HCT116 (cell line): Measurements from ENCODE around the gene ADCY6. TPM values are rescaled to one million over a fixed set of nuclear protein-coding genes. Genes with fewer than 3 reads are reported as not detected.

Source experiments
- ATAC-seq: fragments of 200-7000 bp; cut with Tn5 transposase; 2 replicates; pipeline ENCODE4 v1.9.1; 2020; ENCODE audit warnings: mild to moderate bottlenecking, moderate library complexity
- BruUV-seq: library from RNA; stranded (reverse); fragments of 400-500 nt; replicated peaks from 2 replicates; lab custom pipeline; 2021; lab: Mats Ljungman, UMichigan
- CTCF ChIA-PET: fragments of 300-600 bp; sonication (Branson Sonifier 250); formaldehyde crosslinking; loops from one replicate; lab custom pipeline; 2021; ENCODE audit warnings: antibody characterized with exemption; lab: Charles Lee
- POLR2A ChIA-PET: fragments of 300-600, 350-600 bp; sonication (Branson Sonifier 250); formaldehyde crosslinking; loops from one replicate; lab custom pipeline; 2021; ENCODE audit warnings: antibody characterized with exemption; lab: Charles Lee
- RAD21 ChIA-PET, 2 experiments: fragments of 300-600 bp; sonication (Branson Sonifier 250); formaldehyde crosslinking; loops; one replicate each; lab custom pipeline; 2023; ENCODE audit warnings: low total read pairs in 2 of 2; ENCODE audit not compliant: uncharacterized antibody in 2 of 2, unreplicated experiment in 2 of 2, low non-redundant PET in 1 of 2; lab: Charles Lee
- DNase-seq: peaks from one replicate; pipeline ENCODE4 v3.0.0-alpha.2; 2010; ENCODE audit warnings: low read depth, low spot score
- H2AFZ ChIP-seq: fragments of 200-600 bp; shearing (Covaris generic), sonication (generic); 2 replicates; pipeline ENCODE4 v1.6.1; 2017; ENCODE audit warnings: low read depth, mixed run types, mixed read lengths, antibody characterized with exemption, low read length; ENCODE audit not compliant: poor library complexity, severe bottlenecking
- H3K27ac ChIP-seq: 2 replicates; pipeline ENCODE4 v1.5.1; 2012; ENCODE audit warnings: low read depth, low read length
- H3K27me3 ChIP-seq: fragments of 200-600 bp; sonication (generic); 2 replicates; pipeline ENCODE4 v1.6.1; 2016; ENCODE audit warnings: mixed run types, low read length, mixed read lengths; ENCODE audit not compliant: insufficient read depth
- H3K36me3 ChIP-seq, 2 experiments: fragments of 200-500 bp in 1 of 2; fragments of 200-600 bp in 1 of 2; sonication (Bioruptor generic) in 1 of 2; sonication (generic) in 1 of 2; 2 replicates each; pipeline versions ENCODE4 v1.5.1 to v1.6.1; 2014 to 2016; ENCODE audit warnings: low read length in 2 of 2, inconsistent platforms in 1 of 2, mixed read lengths in 1 of 2, mixed run types in 1 of 2; ENCODE audit not compliant: insufficient read depth in 2 of 2, control insufficient read depth in 1 of 2
- H3K4me1 ChIP-seq, 2 experiments: fragments of 200-600 bp in 1 of 2; sonication (generic) in 1 of 2; 2 replicates each; pipeline versions ENCODE4 v1.5.1 to v1.6.1; 2012 to 2017; ENCODE audit warnings: low read length in 2 of 2, inconsistent platforms in 1 of 2, mild to moderate bottlenecking in 1 of 2, mixed read lengths in 1 of 2, mixed run types in 1 of 2, moderate library complexity in 1 of 2; ENCODE audit not compliant: insufficient read depth in 2 of 2, control insufficient read depth in 1 of 2
- H3K4me2 ChIP-seq: fragments of 200-600 bp; sonication (generic); 2 replicates; pipeline ENCODE4 v1.6.1; 2017; ENCODE audit warnings: mixed run types, low read length, mixed read lengths
- H3K4me3 ChIP-seq, 2 experiments: fragments of 200-600 bp in 1 of 2; sonication (generic) in 1 of 2; replicated peaks in 1 of 2; 2 replicates each; pipeline ENCODE4 v1.5.1; 2011 to 2016; ENCODE audit warnings: low read length in 2 of 2, control low read depth in 1 of 2, low read depth in 1 of 2, mild to moderate bottlenecking in 1 of 2, mixed read lengths in 1 of 2, mixed run types in 1 of 2
- H3K79me2 ChIP-seq: fragments of 200-600 bp; sonication (generic); 2 replicates; pipeline ENCODE4 v1.6.1; 2017; ENCODE audit warnings: mild to moderate bottlenecking, mixed run types, low read length, moderate library complexity, mixed read lengths; ENCODE audit not compliant: insufficient read depth
- H3K9ac ChIP-seq: fragments of 200-600 bp; sonication (generic); 2 replicates; pipeline ENCODE4 v1.6.1; 2016; ENCODE audit warnings: low read length, mixed read lengths
- H3K9me2 ChIP-seq: fragments of 200-600 bp; sonication (generic), shearing (Covaris generic); 2 replicates; pipeline ENCODE4 v1.6.1; 2017; ENCODE audit warnings: mixed run types, mild to moderate bottlenecking, moderate library complexity; ENCODE audit not compliant: insufficient read depth
- H3K9me3 ChIP-seq, 2 experiments: fragments of 200-500 bp in 1 of 2; fragments of 200-600 bp in 1 of 2; sonication (Bioruptor generic) in 1 of 2; sonication (generic) in 1 of 2; 2 replicates each; pipeline ENCODE4 v1.6.1; 2014 to 2017; ENCODE audit warnings: low read length in 2 of 2, mixed read lengths in 2 of 2, inconsistent platforms in 1 of 2, low read depth in 1 of 2, mild to moderate bottlenecking in 1 of 2, mixed run types in 1 of 2, moderate library complexity in 1 of 2; ENCODE audit not compliant: control insufficient read depth in 1 of 2, insufficient read depth in 1 of 2
- H4K20me1 ChIP-seq: fragments of 200-600 bp; sonication (generic), shearing (Covaris generic); 2 replicates; pipeline ENCODE4 v1.6.1; 2017; ENCODE audit warnings: mixed run types, mild to moderate bottlenecking, moderate library complexity; ENCODE audit not compliant: insufficient read depth
- CEBPB ChIP-seq: IDR thresholded peaks from 2 replicates; pipeline ENCODE4 v1.6.1; 2012; ENCODE audit warnings: low read depth
- ELF1 ChIP-seq: IDR thresholded peaks from 2 replicates; pipeline ENCODE4 v1.6.1; 2012; ENCODE audit warnings: low read depth, borderline replicate concordance
- EZH2phosphoT487 ChIP-seq: fragments of 200-600 bp; IDR thresholded peaks from 2 replicates; pipeline ENCODE4 v1.6.1; 2018; ENCODE audit warnings: antibody characterized with exemption, borderline replicate concordance
- POLR2A ChIP-seq: IDR thresholded peaks from 2 replicates; pipeline ENCODE4 v1.7.0; 2011; ENCODE audit warnings: borderline replicate concordance; ENCODE audit not compliant: insufficient read depth, insufficient read length; ENCODE audit errors: extremely low read depth
- SIN3A ChIP-seq: IDR thresholded peaks from 2 replicates; pipeline ENCODE4 v1.6.1; 2012; ENCODE audit warnings: low read depth
- SP1 ChIP-seq: IDR thresholded peaks from 2 replicates; pipeline ENCODE4 v1.6.1; 2012; ENCODE audit warnings: low read depth
- ZFX ChIP-seq: fragments of 450-650 bp; IDR thresholded peaks from 2 replicates; pipeline ENCODE4 v1.6.1; 2017
- ZNF274 ChIP-seq: fragments of 200-500 bp; sonication (Bioruptor generic); IDR thresholded peaks from 2 replicates; pipeline ENCODE4 v1.6.1; 2014; ENCODE audit warnings: mild to moderate bottlenecking, low read depth, low read length, inconsistent platforms
- intact Hi-C: fragments of 100-400 bp; cut with micrococcal nuclease; formaldehyde crosslinking; loops from 2 replicates; pipeline ENCODE4 v1.10.0; 2022
- total RNA-seq: library from RNA; stranded (reverse); gene quantifications from one replicate; pipeline ENCODE4 v1.2.1, GENCODE V29; 2021; ENCODE audit not compliant: unreplicated experiment
- TF ChIP-seq, protein P1 (sequence below): IDR thresholded peaks from 2 replicates; pipeline ENCODE4 v1.6.1; 2011; ENCODE audit warnings: mild to moderate bottlenecking, low read length, moderate library complexity; ENCODE audit not compliant: insufficient replicate concordance; ENCODE audit errors: extremely low read depth
- TF ChIP-seq, protein P2 (sequence below), 3 experiments: fragments of 200-600 bp in 1 of 3; sonication (generic) in 1 of 3; IDR thresholded peaks in 2 of 3; conservative IDR thresholded peaks in 1 of 3; 2 replicates each; pipeline ENCODE4 v1.5.1; 2012 to 2017; ENCODE audit warnings: low read depth in 2 of 3, low read length in 2 of 3, antibody characterized with exemption in 1 of 3, borderline replicate concordance in 1 of 3, control low read depth in 1 of 3, mild to moderate bottlenecking in 1 of 3, mixed read lengths in 1 of 3, mixed run types in 1 of 3, moderate library complexity in 1 of 3; ENCODE audit not compliant: insufficient read depth in 1 of 3
- TF ChIP-seq, protein P3 (sequence below): IDR thresholded peaks from 2 replicates; pipeline ENCODE4 v1.6.1; 2012

ADCY6 gene
- total RNA-seq, 1 experiment from 2014 or later, result 24.9 TPM

GRCh38 chr12:48813465-48814261 is 24.8 kb upstream of the ADCY6 start:
- Histone ChIP-seq H3K4me2 (peak overlapping the region; percentile 100), H4K20me1 (no peaks in the 10 kb centered on the region), H3K79me2 (no peaks in the 10 kb centered on the region), H3K4me3 (peak overlapping the region in 1 of 2 experiments; percentile 92; a peak in 1 of 4 replicates), H3K9ac (no peak overlapping the region), H3K9me2 (no peaks in the 10 kb centered on the region), H3K27me3 (no peaks in the 10 kb centered on the region), H3K36me3 (no peaks in the 10 kb centered on the region), H2AFZ (no peak overlapping the region), H3K27ac (no peak overlapping the region; the same call in 1 of the 2 replicates), H3K4me1 (peaks cover 25 to 51% of the 10 kb centered on the region in 2 experiments), H3K9me3 (no peaks in the 10 kb centered on the region)
- ChIA-PET RAD21 (no interaction called here), POLR2A (no interaction called here), CTCF (no interaction called here)
- intact Hi-C loops, result no loop called here
- TF ChIP-seq SIN3A (no peak), ELF1 (no peak), ZFX (no peak), EZH2phosphoT487 (no peak), SP1 (no peak), POLR2A (no peak), ZNF274 (no peak), CEBPB (no peak)
- TF ChIP-seq, protein P1, sequence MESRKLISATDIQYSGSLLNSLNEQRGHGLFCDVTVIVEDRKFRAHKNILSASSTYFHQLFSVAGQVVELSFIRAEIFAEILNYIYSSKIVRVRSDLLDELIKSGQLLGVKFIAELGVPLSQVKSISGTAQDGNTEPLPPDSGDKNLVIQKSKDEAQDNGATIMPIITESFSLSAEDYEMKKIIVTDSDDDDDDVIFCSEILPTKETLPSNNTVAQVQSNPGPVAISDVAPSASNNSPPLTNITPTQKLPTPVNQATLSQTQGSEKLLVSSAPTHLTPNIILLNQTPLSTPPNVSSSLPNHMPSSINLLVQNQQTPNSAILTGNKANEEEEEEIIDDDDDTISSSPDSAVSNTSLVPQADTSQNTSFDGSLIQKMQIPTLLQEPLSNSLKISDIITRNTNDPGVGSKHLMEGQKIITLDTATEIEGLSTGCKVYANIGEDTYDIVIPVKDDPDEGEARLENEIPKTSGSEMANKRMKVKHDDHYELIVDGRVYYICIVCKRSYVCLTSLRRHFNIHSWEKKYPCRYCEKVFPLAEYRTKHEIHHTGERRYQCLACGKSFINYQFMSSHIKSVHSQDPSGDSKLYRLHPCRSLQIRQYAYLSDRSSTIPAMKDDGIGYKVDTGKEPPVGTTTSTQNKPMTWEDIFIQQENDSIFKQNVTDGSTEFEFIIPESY, result no peak
- TF ChIP-seq, protein P2, sequence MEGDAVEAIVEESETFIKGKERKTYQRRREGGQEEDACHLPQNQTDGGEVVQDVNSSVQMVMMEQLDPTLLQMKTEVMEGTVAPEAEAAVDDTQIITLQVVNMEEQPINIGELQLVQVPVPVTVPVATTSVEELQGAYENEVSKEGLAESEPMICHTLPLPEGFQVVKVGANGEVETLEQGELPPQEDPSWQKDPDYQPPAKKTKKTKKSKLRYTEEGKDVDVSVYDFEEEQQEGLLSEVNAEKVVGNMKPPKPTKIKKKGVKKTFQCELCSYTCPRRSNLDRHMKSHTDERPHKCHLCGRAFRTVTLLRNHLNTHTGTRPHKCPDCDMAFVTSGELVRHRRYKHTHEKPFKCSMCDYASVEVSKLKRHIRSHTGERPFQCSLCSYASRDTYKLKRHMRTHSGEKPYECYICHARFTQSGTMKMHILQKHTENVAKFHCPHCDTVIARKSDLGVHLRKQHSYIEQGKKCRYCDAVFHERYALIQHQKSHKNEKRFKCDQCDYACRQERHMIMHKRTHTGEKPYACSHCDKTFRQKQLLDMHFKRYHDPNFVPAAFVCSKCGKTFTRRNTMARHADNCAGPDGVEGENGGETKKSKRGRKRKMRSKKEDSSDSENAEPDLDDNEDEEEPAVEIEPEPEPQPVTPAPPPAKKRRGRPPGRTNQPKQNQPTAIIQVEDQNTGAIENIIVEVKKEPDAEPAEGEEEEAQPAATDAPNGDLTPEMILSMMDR (IDR thresholded peaks at IDR 0.05 in 2 of 3, conservative IDR thresholded peaks at IDR 0.05 in 1 of 3; ENCODE audit: borderline replicate concordance in 1 of 3, insufficient read depth in 1 of 3, low read depth in 2 of 3, low read length in 2 of 3), result no peak
- TF ChIP-seq, protein P3, sequence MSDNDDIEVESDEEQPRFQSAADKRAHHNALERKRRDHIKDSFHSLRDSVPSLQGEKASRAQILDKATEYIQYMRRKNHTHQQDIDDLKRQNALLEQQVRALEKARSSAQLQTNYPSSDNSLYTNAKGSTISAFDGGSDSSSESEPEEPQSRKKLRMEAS, result no peak
- DNase-seq, result no peak
- ATAC-seq, result no peak
- BruUV-seq, result no TSS peak
